ENCODE data around the gene SNX21.

SNX21 gene

GRCh38 chr20:45883100-45883469 lies 49.5 kb downstream of the SNX21 start:
- no peak for DNase-seq

- DNase-seq: no peak
These were observed 53.2 kb downstream of the SNX21 start for GRCh38 chr20:45886590-45887345.

- no peak for DNase-seq
These were observed 53.7 kb downstream of the SNX21 start, which contains the start of gene SPATA25 for GRCh38 chr20:45887346-45887715. Gene SPATA25 (minus strand): TSS chr20:45887622. CDS start chr20:45887590, 32 bp downstream.

GRCh38 chr20:45888681-45889080 lies 55.1 kb downstream of the SNX21 start:
- DNase-seq: no peak

GRCh38 chr20:45890077-45890984 lies 56.7 kb downstream of the SNX21 start:
- DNase-seq: peak; percentile 34 to 37

GRCh38 chr20:45890985-45891983 lies 57.7 kb downstream of the SNX21 start, which contains the start of the genes CTSA and NEURL2:
Gene CTSA (plus strand): TSS chr20:45891335. CDS start chr20:45891569, 234 bp downstream.
Gene NEURL2 (minus strand): TSS chr20:45891208. CDS start chr20:45890991, 217 bp downstream.
- peak; percentile 78 for DNase-seq

GRCh38 chr20:45892049-45892825 lies 58.6 kb downstream of the SNX21 start:
- DNase-seq: no peak

Measured in stimulated activated CD4-positive, alpha-beta T cell treated with anti-CD3 and anti-CD28 coated beads, Interleukin-2, amount 100 ng/mL, for 48 hours (primary cell).